SK-N-SH treated with all-trans-retinoic acid at 6 μM for 48 hours (cell line): ENCODE measurements around the gene EZR.

Source experiments
- CREB5 ChIP-seq: fragments of 250-450 bp; sonication (Bioruptor Pico); IDR thresholded peaks from 2 replicates; pipeline ENCODE4 v1.5.1; 2020; ENCODE audit warnings: low read depth, mild to moderate bottlenecking, moderate library complexity
- CSRNP3 ChIP-seq: fragments of 250-450 bp; sonication (Bioruptor Pico); IDR thresholded peaks from 2 replicates; pipeline ENCODE4 v1.5.1; 2021; ENCODE audit warnings: mild to moderate bottlenecking, moderate library complexity
- PATZ1 ChIP-seq: fragments of 250-450 bp; sonication (Bioruptor Pico); IDR thresholded peaks from 2 replicates; pipeline ENCODE4 v1.8.0; 2020; ENCODE audit warnings: mild to moderate bottlenecking, moderate library complexity, borderline replicate concordance
- SNAI2 ChIP-seq: fragments of 250-450 bp; sonication (Bioruptor Pico); IDR thresholded peaks from 2 replicates; pipeline ENCODE4 v1.5.0; 2020; ENCODE audit warnings: mild to moderate bottlenecking, moderate library complexity
- ZNF565 ChIP-seq: fragments of 450-650 bp; formaldehyde crosslinking; conservative IDR thresholded peaks from 2 replicates; pipeline ENCODE4 v1.5.0; 2020; ENCODE audit warnings: low read depth, mild to moderate bottlenecking, moderate library complexity

GRCh38 chr6:158847786-158848185, 28.6 kb upstream of the EZR start:
- TF ChIP-seq SNAI2 (CRISPR knock-in tag) (no peak), CSRNP3 (no peak), CREB5 (CRISPR knock-in tag) (no peak), ZNF565 (CRISPR knock-in tag) (no peak), PATZ1 (no peak)
